Testis (tissue), 2 donors: ENCODE data around the gene CEP131.

Experiments
- CTCF ChIP-seq, 3 experiments: fragments of 450-650 bp in 2 of 3; fragments of 200-600 bp in 1 of 3; sonication (generic) in 1 of 3; IDR thresholded peaks; one replicate each; pipeline ENCODE4 v1.5.1; 2016 to 2019; ENCODE audit warnings: antibody characterized with exemption in 3 of 3, mild to moderate bottlenecking in 2 of 3, moderate library complexity in 1 of 3
- POLR2A ChIP-seq: fragments of 450-650 bp; IDR thresholded peaks from one replicate; pipeline ENCODE4 v1.6.1; 2017; ENCODE audit warnings: antibody characterized with exemption, mild to moderate bottlenecking, moderate library complexity

- TF ChIP-seq POLR2A (no peak), CTCF (IDR thresholded peaks at IDR 0.05) (no peak)
Measured at GRCh38 chr17:81210466-81210865, 12.3 kb downstream of the CEP131 start.
